ENCODE data around the gene PRTFDC1. TPM values are rescaled to one million over a fixed set of nuclear protein-coding genes. Genes with fewer than 3 reads are reported as not detected.

PRTFDC1 gene
- total and polyA plus RNA-seq, 2 donors (not counting 3 experiments of a cell fraction or from before 2014, with no cell fraction given) = 22.0 to 27.0 TPM

GRCh38 chr10:24873281-24873683 lies 79.1 kb downstream of the PRTFDC1 start:
- no peak overlapping the region for H3K9ac ChIP-seq (replicated peaks; ENCODE audit: extremely low read depth, insufficient read depth, low read length)
- ChIA-PET CTCF (no interaction called here), POLR2A (no interaction called here)
- peaks cover 5% of the 10 kb centered on the region for H3K4me1 ChIP-seq (ENCODE audit: control insufficient read depth, extremely low read depth, insufficient read depth, low read length)
- H3K4me3 ChIP-seq (replicated peaks in 1 of 3; ENCODE audit: insufficient read depth in 1 of 3, low read depth in 1 of 3, low read length in 3 of 3) = no peak overlapping the region
- no peaks in the 10 kb centered on the region for H3K36me3 ChIP-seq (ENCODE audit: control insufficient read depth in 2 of 2, extremely low read depth in 1 of 2, insufficient read depth in 2 of 2, low read length in 2 of 2)
- no peak for DNase-seq (ENCODE audit: low read depth, low spot score)
- FAIRE-seq = no peak
- H3K27me3 ChIP-seq (ENCODE audit: control insufficient read depth in 2 of 2, insufficient read depth in 2 of 2, low read length in 2 of 2) = no peaks in the 10 kb centered on the region
- BruUV-seq (replicated peaks) = no TSS peak
- no peak overlapping the region for H2AFZ ChIP-seq (ENCODE audit: low read depth, low read length)
- H4K20me1 ChIP-seq (replicated peaks; ENCODE audit: control insufficient read depth, extremely low read depth, insufficient read depth, low read length) = no peaks in the 10 kb centered on the region
- TF ChIP-seq EZH2 (IDR thresholded peaks at IDR 0.05; ENCODE audit: borderline replicate concordance, low read depth, low read length, severe bottlenecking) = no peak
- no peak for TF ChIP-seq GATA2 (IDR thresholded peaks at IDR 0.05; ENCODE audit: insufficient read depth, insufficient read length, low read depth, low read length)
- no peak for TF ChIP-seq POLR2AphosphoS5 (IDR thresholded peaks at IDR 0.05; ENCODE audit: insufficient read depth, low read depth, low read length)
- TF ChIP-seq POLR2A (IDR thresholded peaks at IDR 0.05; ENCODE audit: low read depth, low read length) = no peak
- no peak for TF ChIP-seq MAX (IDR thresholded peaks at IDR 0.05; ENCODE audit: insufficient read depth, insufficient read length)
- no peak for TF ChIP-seq JUN (IDR thresholded peaks at IDR 0.05; ENCODE audit: borderline replicate concordance, insufficient read depth, insufficient read length, low read depth)
- no peak for TF ChIP-seq FOS (IDR thresholded peaks at IDR 0.05; ENCODE audit: borderline replicate concordance, insufficient read depth, low read length)
- no peak for TF ChIP-seq CTCF (IDR thresholded peaks at IDR 0.05; ENCODE audit: extremely low read depth in 1 of 2, insufficient read depth in 1 of 2, low read depth in 1 of 2, low read length in 2 of 2)
- H3K27ac ChIP-seq (ENCODE audit: insufficient read depth, low read depth, low read length) = no peak overlapping the region
- H3K4me2 ChIP-seq (ENCODE audit: insufficient read depth, low read length) = no peak overlapping the region
- no peaks in the 10 kb centered on the region for H3K9me3 ChIP-seq (replicated peaks; ENCODE audit: control insufficient read depth, insufficient read depth, low read length)
- dilution Hi-C loops (cut with MboI; ENCODE audit: extremely low pct_ligation_motif_present, low sequenced_read_pairs) = no loop called here
- intact Hi-C loops (cut with micrococcal nuclease) = no loop called here
- no peaks in the 10 kb centered on the region for H3K9me1 ChIP-seq (replicated peaks; ENCODE audit: control insufficient read depth, extremely low read depth, insufficient read depth, low read length)
- no peaks in the 10 kb centered on the region for H3K79me2 ChIP-seq (ENCODE audit: control insufficient read depth, insufficient read depth, low read length)

Measured in endothelial cell of umbilical vein (primary cell).